Measurements from ENCODE around the gene SRCAP. TPM values are rescaled to one million over a fixed set of nuclear protein-coding genes. Genes with fewer than 3 reads are reported as not detected.

The SRCAP gene
- total and polyA plus RNA-seq, 2 of the 8 experiments (the other 6 are each of a cell fraction or from before 2014, with no cell fraction given): 5.5 to 54.3 TPM

DNA sequence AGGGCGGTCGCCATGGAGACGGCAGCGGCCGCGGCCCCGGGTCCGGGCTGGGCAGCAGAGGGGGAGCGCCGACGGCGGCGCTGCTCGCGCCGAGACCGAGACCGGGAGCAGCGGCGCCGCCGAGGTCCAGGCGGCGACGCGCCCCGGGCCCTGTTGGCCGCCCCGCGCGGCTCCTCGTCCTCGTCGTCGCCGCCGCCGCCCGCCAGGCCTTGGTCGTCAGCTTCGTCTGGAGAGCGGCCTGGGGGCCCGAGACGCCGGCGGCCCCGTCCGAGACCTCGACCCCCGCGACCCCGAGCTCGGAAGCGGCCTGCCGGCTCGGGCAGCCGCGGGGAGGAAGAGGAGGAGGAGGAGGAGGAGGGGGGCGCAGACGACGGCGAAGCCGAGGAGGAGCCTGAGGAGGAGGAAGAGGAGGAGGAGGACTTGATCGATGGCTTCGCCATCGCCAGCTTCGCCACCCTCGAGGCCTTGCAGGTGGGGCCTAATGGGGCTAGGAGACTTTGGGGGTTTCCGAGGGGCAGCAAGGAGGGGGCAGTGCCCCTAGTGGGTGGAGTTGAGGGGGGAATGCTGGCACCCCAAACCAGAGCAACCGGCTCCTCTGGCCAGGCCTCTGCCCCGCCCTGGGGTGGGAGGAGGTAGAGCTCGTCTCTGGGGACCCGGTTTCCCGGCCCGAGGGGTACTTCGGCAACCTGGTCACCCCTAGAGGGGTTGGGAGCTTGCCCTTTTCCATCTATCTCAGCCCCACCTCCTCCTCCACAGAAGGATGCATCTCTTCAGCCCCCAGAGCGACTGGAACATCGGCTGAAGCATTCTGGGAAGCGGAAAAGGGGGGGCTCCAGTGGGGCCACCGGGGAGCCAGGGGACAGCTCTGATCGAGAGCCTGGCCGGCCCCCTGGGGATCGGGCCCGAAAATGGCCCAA is 39.2 kb upstream of the SRCAP start:
- no peak overlapping the region for H2BK120ac ChIP-seq (replicated peaks; ENCODE audit: low read depth, low read length)
- H4K91ac ChIP-seq (replicated peaks; ENCODE audit: insufficient read length, low read length): no peak overlapping the region
- H2BK20ac ChIP-seq (ENCODE audit: low read length): no peak overlapping the region
- WGBS, 2 experiments (ENCODE audit: extremely low coverage in 1 of 2, insufficient coverage in 1 of 2, insufficient read length in 1 of 2, insufficient replicate concordance in 2 of 2, low coverage in 1 of 2, low lambda C conversion rate in 2 of 2, missing lambda C conversion rate in 1 of 2): 17% methylated on average over 52 of the region's 84 CpGs; no CpG with 5 or more reads in 1 of the 2 experiments
- H3K27ac ChIP-seq (ENCODE audit: low read depth, low read length): no peak overlapping the region
- H3K79me1 ChIP-seq (ENCODE audit: low read depth, low read length): no peaks in the 10 kb centered on the region
- H4K5ac ChIP-seq (ENCODE audit: insufficient read length, low read depth, low read length): no peak overlapping the region
- H3K14ac ChIP-seq (ENCODE audit: insufficient read length): no peak overlapping the region
- no peak overlapping the region for H2AFZ ChIP-seq (ENCODE audit: low read length)
- H4K8ac ChIP-seq (ENCODE audit: extremely low read depth, insufficient read depth, low read length): no peak overlapping the region
- H3K4me2 ChIP-seq (ENCODE audit: insufficient read depth in 1 of 2, low read depth in 2 of 2, low read length in 2 of 2): peak overlapping the region; percentile 69 to 71
- peaks cover 16 to 38% of the 10 kb centered on the region in 2 experiments for H4K20me1 ChIP-seq (replicated peaks in 1 of 2; ENCODE audit: control insufficient read depth in 1 of 2, insufficient read depth in 2 of 2, low read length in 2 of 2)
- H3K4ac ChIP-seq (replicated peaks; ENCODE audit: insufficient read length, low read depth, low read length): no peak overlapping the region
- no peak overlapping the region for H3K56ac ChIP-seq (replicated peaks; ENCODE audit: insufficient read length, low read depth, low read length)
- H3K79me2 ChIP-seq (ENCODE audit: control insufficient read depth in 1 of 2, insufficient read depth in 2 of 2, low read length in 2 of 2): no peaks in the 10 kb centered on the region
- no peak overlapping the region for H2BK12ac ChIP-seq (ENCODE audit: low read depth, low read length)
- peaks cover 12% of the 10 kb centered on the region; the same call in 1 of the 2 replicates for H3K23me2 ChIP-seq (ENCODE audit: low read depth, low read length)
- H2AK5ac ChIP-seq (ENCODE audit: low read depth, low read length): no peak overlapping the region
- TF ChIP-seq GABPA (IDR thresholded peaks at IDR 0.05; ENCODE audit: borderline replicate concordance, insufficient read depth, low read length) (peak; percentile 14; the same call in 1 of the 2 replicates), PHF8 (conservative IDR thresholded peaks at IDR 0.05; ENCODE audit: low read depth, low read length) (no peak)
- CTCF ChIA-PET (ENCODE audit: partially characterized antibody): interaction anchor here (0.6 to 2.6 kb wide), 5 partner anchors 13 to 45 kb away, joined by 3 to 10 read pairs (median 6); no protein-coding TSS in a partner anchor
- no peak overlapping the region for H3K23ac ChIP-seq (ENCODE audit: insufficient read length)
- no peak overlapping the region for H2BK15ac ChIP-seq (ENCODE audit: low read length)
- peak overlapping the region; percentile 61 to 96 (median 78) for H3K4me3 ChIP-seq (ENCODE audit: extremely low read depth in 1 of 4, insufficient read depth in 2 of 4, low read depth in 3 of 4, low read length in 4 of 4)
- DNase-seq (ENCODE audit: low read depth in 1 of 2, low spot score in 2 of 2) (no peak), FAIRE-seq (no peak)
- peaks cover 2 to 43% (median 26%) of the 10 kb centered on the region in 4 experiments for H3K27me3 ChIP-seq (replicated peaks in 1 of 4; ENCODE audit: control insufficient read depth in 3 of 4, extremely low read depth in 1 of 4, insufficient read depth in 3 of 4, low read length in 3 of 4)
- no peak overlapping the region for H3K18ac ChIP-seq (ENCODE audit: extremely low read depth, low read length)
- peaks cover 2 to 13% (median 6%) of the 10 kb centered on the region in 4 experiments; a peak in 6 of 7 replicates for H3K4me1 ChIP-seq (replicated peaks in 1 of 4; ENCODE audit: control insufficient read depth in 3 of 4, insufficient read depth in 4 of 4, low read length in 3 of 4)
- H3K9me3 ChIP-seq (ENCODE audit: insufficient read depth in 2 of 2, low read depth in 1 of 2, low read length in 1 of 2): no peaks in the 10 kb centered on the region
- peaks cover 0 to 5% (median 2%) of the 10 kb centered on the region in 4 experiments; a peak in 4 of 8 replicates for H3K36me3 ChIP-seq (ENCODE audit: control insufficient read depth in 2 of 4, insufficient read depth in 4 of 4, low read length in 3 of 4)
- POLR2A ChIA-PET (ENCODE audit: partially characterized antibody): interaction anchor here (0.6 to 3.2 kb wide), 9 partner anchors 18 to 242 kb away, joined by 3 to 14 read pairs (median 5); partner anchors contain the start of genes PHKG2 and SRCAP
- no peak overlapping the region for H2BK5ac ChIP-seq (ENCODE audit: low read depth, low read length)
- no peak overlapping the region for H3K9ac ChIP-seq (replicated peaks in 1 of 4; ENCODE audit: extremely low read depth in 1 of 4, low read depth in 3 of 4, low read length in 3 of 4)

Measured in H1 (cell line).